Measurements from ENCODE around the gene NEAT1.
A peak's percentile ranks its signal among the peaks of the same experiment; 100 is the strongest.

DNA sequence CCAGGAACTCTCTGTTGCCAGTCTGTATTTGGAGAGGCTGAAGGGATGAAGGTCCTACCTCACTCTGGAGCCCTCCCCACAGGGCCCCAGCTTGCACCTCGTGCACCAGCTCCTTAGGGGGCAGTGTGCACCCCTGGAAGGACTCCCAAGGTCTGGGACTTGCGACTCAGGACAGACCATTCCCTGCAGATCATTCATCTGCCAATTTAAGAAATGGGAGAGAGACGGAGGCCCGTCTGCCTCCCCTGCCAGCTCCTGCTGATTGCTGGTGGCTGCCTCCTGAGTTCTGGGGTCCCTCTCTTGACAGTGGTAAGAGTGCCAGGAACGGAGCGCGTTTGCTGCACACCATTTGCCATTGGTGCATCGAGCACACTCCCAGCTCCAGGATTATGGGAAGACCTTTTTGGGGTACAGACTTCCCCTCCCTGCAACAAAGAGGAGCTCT is 48.9 kb downstream of the NEAT1 start:
- TF ChIP-seq, protein P1, sequence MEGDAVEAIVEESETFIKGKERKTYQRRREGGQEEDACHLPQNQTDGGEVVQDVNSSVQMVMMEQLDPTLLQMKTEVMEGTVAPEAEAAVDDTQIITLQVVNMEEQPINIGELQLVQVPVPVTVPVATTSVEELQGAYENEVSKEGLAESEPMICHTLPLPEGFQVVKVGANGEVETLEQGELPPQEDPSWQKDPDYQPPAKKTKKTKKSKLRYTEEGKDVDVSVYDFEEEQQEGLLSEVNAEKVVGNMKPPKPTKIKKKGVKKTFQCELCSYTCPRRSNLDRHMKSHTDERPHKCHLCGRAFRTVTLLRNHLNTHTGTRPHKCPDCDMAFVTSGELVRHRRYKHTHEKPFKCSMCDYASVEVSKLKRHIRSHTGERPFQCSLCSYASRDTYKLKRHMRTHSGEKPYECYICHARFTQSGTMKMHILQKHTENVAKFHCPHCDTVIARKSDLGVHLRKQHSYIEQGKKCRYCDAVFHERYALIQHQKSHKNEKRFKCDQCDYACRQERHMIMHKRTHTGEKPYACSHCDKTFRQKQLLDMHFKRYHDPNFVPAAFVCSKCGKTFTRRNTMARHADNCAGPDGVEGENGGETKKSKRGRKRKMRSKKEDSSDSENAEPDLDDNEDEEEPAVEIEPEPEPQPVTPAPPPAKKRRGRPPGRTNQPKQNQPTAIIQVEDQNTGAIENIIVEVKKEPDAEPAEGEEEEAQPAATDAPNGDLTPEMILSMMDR (IDR thresholded peaks at IDR 0.05), result peak; percentile 55 to 81 (median 70)
- TF ChIP-seq POLR2A (IDR thresholded peaks at IDR 0.05), result no peak
